Caco-2 (cell line): ENCODE data around the gene RAD23B. TPM values are rescaled to one million over a fixed set of nuclear protein-coding genes. Genes with fewer than 3 reads are reported as not detected.

ENCODE experiments used
- BruUV-seq: library from RNA; stranded (reverse); fragments of 400-500 nt; replicated peaks from 2 replicates; lab custom pipeline; 2021; lab: Mats Ljungman, UMichigan
- CTCF ChIA-PET: fragments of 300-600 bp; sonication (Branson Sonifier 250); formaldehyde crosslinking; loops from one replicate; lab custom pipeline; 2022; ENCODE audit warnings: antibody characterized with exemption; lab: Charles Lee
- POLR2A ChIA-PET: fragments of 300-600 bp; sonication (Branson Sonifier 250); formaldehyde crosslinking; loops from one replicate; lab custom pipeline; 2022; ENCODE audit warnings: antibody characterized with exemption; lab: Charles Lee
- DNase-seq, 2 experiments: peaks; one replicate each; pipeline versions ENCODE4 v3.0.0 to v3.0.0-alpha.2; 2020 to 2022
- H3K27me3 ChIP-seq: replicated peaks from 2 replicates; pipeline ENCODE4 v1.6.0; 2011; ENCODE audit warnings: low read length; ENCODE audit not compliant: control insufficient read depth, insufficient read depth
- H3K36me3 ChIP-seq: 2 replicates; pipeline ENCODE4 v1.5.1; 2011; ENCODE audit warnings: low read length; ENCODE audit not compliant: control insufficient read depth, insufficient read depth
- H3K4me1 ChIP-seq: fragments of 250-450 bp; sonication (Bioruptor Pico); 2 replicates; pipeline ENCODE4 v1.5.1; 2020; ENCODE audit warnings: mild to moderate bottlenecking
- H3K4me3 ChIP-seq: 2 replicates; pipeline ENCODE4 v1.5.1; 2011; ENCODE audit warnings: low read depth, mild to moderate bottlenecking, control low read depth, low read length
- H3K9me3 ChIP-seq: fragments of 250-450 bp; sonication (Bioruptor Pico); 2 replicates; pipeline ENCODE4 v1.5.1; 2020; ENCODE audit warnings: mild to moderate bottlenecking, moderate library complexity
- H3K27ac Mint-ChIP-seq: one replicate; pipeline ENCODE4 v1.8.0; 2022; ENCODE audit warnings: mixed read lengths; ENCODE audit not compliant: unreplicated experiment
- H3K27me3 Mint-ChIP-seq: one replicate; pipeline ENCODE4 v1.8.0; 2022; ENCODE audit warnings: mixed read lengths; ENCODE audit not compliant: insufficient read depth, unreplicated experiment
- H3K36me3 Mint-ChIP-seq: one replicate; pipeline ENCODE4 v1.8.0; 2022; ENCODE audit warnings: mild to moderate bottlenecking, mixed read lengths; ENCODE audit not compliant: insufficient read depth, unreplicated experiment
- H3K4me1 Mint-ChIP-seq: one replicate; pipeline ENCODE4 v1.8.0; 2022; ENCODE audit warnings: low read depth, mixed read lengths; ENCODE audit not compliant: unreplicated experiment
- H3K4me3 Mint-ChIP-seq: one replicate; pipeline ENCODE4 v1.8.0; 2022; ENCODE audit warnings: mild to moderate bottlenecking, moderate library complexity, mixed read lengths; ENCODE audit not compliant: unreplicated experiment
- H3K9me3 Mint-ChIP-seq: one replicate; pipeline ENCODE4 v1.8.0; 2022; ENCODE audit warnings: mixed read lengths; ENCODE audit not compliant: unreplicated experiment
- intact Hi-C: fragments of 100-400 bp; cut with micrococcal nuclease; formaldehyde crosslinking; loops from one replicate; pipeline ENCODE4 v1.10.0; 2022; ENCODE audit not compliant: unreplicated experiment
- total RNA-seq: library from RNA; stranded (reverse); gene quantifications from 2 replicates; pipeline ENCODE4 v1.2.3, GENCODE V29; 2022
- TF ChIP-seq, protein P1 (sequence below), 2 experiments: fragments of 200-600 bp in 1 of 2; IDR thresholded peaks; 1 replicate in 1 of 2; 2 replicates in 1 of 2; pipeline versions ENCODE4 v1.5.1 to v1.8.0; 2011 to 2022; ENCODE audit warnings: antibody characterized with exemption in 1 of 2, control low read depth in 1 of 2, inconsistent platforms in 1 of 2, low read depth in 1 of 2, low read length in 1 of 2, mild to moderate bottlenecking in 1 of 2, moderate library complexity in 1 of 2; ENCODE audit not compliant: insufficient read depth in 1 of 2, severe bottlenecking in 1 of 2, unreplicated experiment in 1 of 2

Gene RAD23B
- total RNA-seq, 1 experiment from 2014 or later, result 188 TPM

GRCh38 chr9:107290619-107291018 is 7.5 kb downstream of the RAD23B start:
- Mint-ChIP-seq H3K36me3 (peaks cover 13% of the 10 kb centered on the region), H3K9me3 (no peaks in the 10 kb centered on the region), H3K4me3 (peak overlapping the region; percentile 8), H3K27me3 (no peaks in the 10 kb centered on the region), H3K27ac (no peak overlapping the region), H3K4me1 (peaks cover 43% of the 10 kb centered on the region)
- BruUV-seq, result no TSS peak
- Histone ChIP-seq H3K4me3 (no peak overlapping the region), H3K4me1 (peaks cover 65% of the 10 kb centered on the region), H3K27me3 (no peaks in the 10 kb centered on the region), H3K9me3 (no peaks in the 10 kb centered on the region), H3K36me3 (no peaks in the 10 kb centered on the region)
- TF ChIP-seq, protein P1, sequence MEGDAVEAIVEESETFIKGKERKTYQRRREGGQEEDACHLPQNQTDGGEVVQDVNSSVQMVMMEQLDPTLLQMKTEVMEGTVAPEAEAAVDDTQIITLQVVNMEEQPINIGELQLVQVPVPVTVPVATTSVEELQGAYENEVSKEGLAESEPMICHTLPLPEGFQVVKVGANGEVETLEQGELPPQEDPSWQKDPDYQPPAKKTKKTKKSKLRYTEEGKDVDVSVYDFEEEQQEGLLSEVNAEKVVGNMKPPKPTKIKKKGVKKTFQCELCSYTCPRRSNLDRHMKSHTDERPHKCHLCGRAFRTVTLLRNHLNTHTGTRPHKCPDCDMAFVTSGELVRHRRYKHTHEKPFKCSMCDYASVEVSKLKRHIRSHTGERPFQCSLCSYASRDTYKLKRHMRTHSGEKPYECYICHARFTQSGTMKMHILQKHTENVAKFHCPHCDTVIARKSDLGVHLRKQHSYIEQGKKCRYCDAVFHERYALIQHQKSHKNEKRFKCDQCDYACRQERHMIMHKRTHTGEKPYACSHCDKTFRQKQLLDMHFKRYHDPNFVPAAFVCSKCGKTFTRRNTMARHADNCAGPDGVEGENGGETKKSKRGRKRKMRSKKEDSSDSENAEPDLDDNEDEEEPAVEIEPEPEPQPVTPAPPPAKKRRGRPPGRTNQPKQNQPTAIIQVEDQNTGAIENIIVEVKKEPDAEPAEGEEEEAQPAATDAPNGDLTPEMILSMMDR (IDR thresholded peaks at IDR 0.05; ENCODE audit: insufficient read depth in 1 of 2, low read depth in 1 of 2, low read length in 1 of 2, severe bottlenecking in 1 of 2, unreplicated experiment in 1 of 2), result no peak
- CTCF ChIA-PET, result no interaction called here
- intact Hi-C loops, result no loop called here
- POLR2A ChIA-PET, result no interaction called here
- no peak for DNase-seq

GRCh38 chr9:107292821-107293542 is 9.9 kb downstream of the RAD23B start:
- intact Hi-C loops, result no loop called here
- Mint-ChIP-seq H3K36me3 (peaks cover 18% of the 10 kb centered on the region), H3K4me3 (no peak overlapping the region), H3K27me3 (no peaks in the 10 kb centered on the region), H3K9me3 (no peaks in the 10 kb centered on the region), H3K27ac (no peak overlapping the region), H3K4me1 (peaks cover 41% of the 10 kb centered on the region)
- Histone ChIP-seq H3K9me3 (no peaks in the 10 kb centered on the region), H3K4me3 (no peak overlapping the region), H3K27me3 (no peaks in the 10 kb centered on the region), H3K4me1 (peaks cover 50% of the 10 kb centered on the region), H3K36me3 (no peaks in the 10 kb centered on the region)
- no peak for DNase-seq
- CTCF ChIA-PET, result no interaction called here
- POLR2A ChIA-PET, result no interaction called here
- TF ChIP-seq, protein P1 (IDR thresholded peaks at IDR 0.05; ENCODE audit: insufficient read depth in 1 of 2, low read depth in 1 of 2, low read length in 1 of 2, severe bottlenecking in 1 of 2, unreplicated experiment in 1 of 2), result no peak
- no TSS peak for BruUV-seq

- H3K27ac Mint-ChIP-seq, result no peak overlapping the region
- intact Hi-C loops, result no loop called here
- CTCF ChIA-PET, result no interaction called here
- TF ChIP-seq, protein P1 (IDR thresholded peaks at IDR 0.05; ENCODE audit: insufficient read depth in 1 of 2, low read depth in 1 of 2, low read length in 1 of 2, severe bottlenecking in 1 of 2, unreplicated experiment in 1 of 2), result no peak
- H3K27me3 Mint-ChIP-seq, result no peaks in the 10 kb centered on the region
- H3K9me3 ChIP-seq, result no peaks in the 10 kb centered on the region
- H3K36me3 ChIP-seq, result no peaks in the 10 kb centered on the region
- H3K27me3 ChIP-seq, result no peaks in the 10 kb centered on the region
- no peak overlapping the region for H3K4me3 ChIP-seq
- H3K4me1 ChIP-seq, result peaks cover 44% of the 10 kb centered on the region
- no peaks in the 10 kb centered on the region for H3K9me3 Mint-ChIP-seq
- POLR2A ChIA-PET, result no interaction called here
- peaks cover 38% of the 10 kb centered on the region for H3K4me1 Mint-ChIP-seq
- DNase-seq, result no peak
- no peak overlapping the region for H3K4me3 Mint-ChIP-seq
- peaks cover 18% of the 10 kb centered on the region for H3K36me3 Mint-ChIP-seq
- BruUV-seq, result no TSS peak
Measured at GRCh38 chr9:107293543-107294085, 10.5 kb downstream of the RAD23B start.
